Left ventricle myocardium superior (tissue), 1 donor: ENCODE measurements around the gene SEPTIN2. TPM values are rescaled to one million over a fixed set of nuclear protein-coding genes. Genes with fewer than 3 reads are reported as not detected.

Experiments used
- ATAC-seq: fragments of 200-7000 bp; cut with Tn5 transposase; one replicate; pipeline ENCODE4 v1.9.1; 2020; ENCODE audit warnings: mild to moderate bottlenecking, moderate library complexity
- DNase-seq: peaks from one replicate; pipeline ENCODE4 v3.0.0-alpha.2; 2020
- intact Hi-C: fragments of 100-400 bp; cut with micrococcal nuclease; formaldehyde crosslinking; loops from one replicate; pipeline ENCODE4 v1.11.0; 2022
- total RNA-seq: library from RNA; stranded (reverse); fragmentation: NEBNext Ultra II Directional; extraction: Animal tissue kit (Norgen Biotek cat#: 25700); gene quantifications from one replicate; pipeline ENCODE4 v1.2.1, GENCODE V29; 2021
- donor health status: DM: no; HTN: yes; CAD: no; lungs with severe emphysema.

Gene SEPTIN2
- total RNA-seq, 1 donor from 2014 or later, result 139 TPM

DNA sequence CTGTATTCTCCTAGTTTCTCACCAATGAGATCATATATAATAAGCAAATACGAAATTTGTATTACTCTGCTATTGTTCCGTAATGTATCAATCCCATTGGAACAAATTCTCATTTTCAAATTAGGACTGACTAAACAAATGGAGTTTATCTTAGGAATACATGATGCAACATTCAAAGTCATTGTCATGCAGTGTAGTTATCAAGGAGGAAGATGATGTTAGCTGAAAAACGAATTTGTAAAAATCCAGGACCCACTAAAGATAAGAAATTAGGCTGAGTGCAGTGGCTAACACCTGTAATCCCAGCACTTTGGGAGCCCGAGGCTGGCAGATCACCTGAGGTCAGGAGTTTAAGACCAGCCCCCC, 14.9 kb downstream of the SEPTIN2 start:
- DNase-seq, result no peak
- ATAC-seq, result no peak
- intact Hi-C loops, result no loop called here

GRCh38 chr2:241334813-241335212, 19.1 kb downstream of the SEPTIN2 start:
- intact Hi-C loops, result no loop called here
- ATAC-seq (no peak), DNase-seq (no peak)

- DNase-seq, result no peak
- intact Hi-C loops, result no loop called here
- ATAC-seq, result no peak
Observed at GRCh38 chr2:241339839-241340630, 24.3 kb downstream of the SEPTIN2 start.

DNA sequence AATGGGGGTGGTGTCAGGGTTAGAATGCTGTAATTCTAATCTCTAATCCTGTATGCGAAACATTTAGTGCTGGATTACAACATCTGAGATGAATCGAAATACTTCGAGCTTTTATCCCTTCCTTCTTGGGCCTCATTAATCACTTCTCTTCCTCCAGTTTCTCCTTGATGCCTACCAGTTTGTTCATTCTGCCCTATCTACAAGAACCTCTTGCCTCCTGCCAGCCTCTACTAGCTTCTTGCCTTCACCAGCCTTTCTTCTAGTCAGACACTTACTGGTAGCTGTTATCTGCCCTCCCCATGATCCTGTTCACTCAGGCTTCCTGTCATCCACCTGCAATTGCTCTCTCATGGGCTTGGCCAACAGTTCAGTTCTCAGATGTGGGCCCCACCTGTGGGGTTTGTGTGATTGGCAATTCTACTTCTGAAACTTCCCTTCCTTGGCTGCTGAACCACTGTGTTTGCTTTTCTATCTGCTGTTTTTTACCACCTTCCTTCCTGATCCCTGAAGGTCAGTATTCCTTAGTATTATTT, 25.0 kb downstream of the SEPTIN2 start:
- DNase-seq, result no peak
- intact Hi-C loops, result no loop called here
- no peak for ATAC-seq

- DNase-seq, result no peak
- intact Hi-C loops, result no loop called here
- ATAC-seq, result no peak
Observed at GRCh38 chr2:241344925-241345651, 29.4 kb downstream of the SEPTIN2 start.

DNA sequence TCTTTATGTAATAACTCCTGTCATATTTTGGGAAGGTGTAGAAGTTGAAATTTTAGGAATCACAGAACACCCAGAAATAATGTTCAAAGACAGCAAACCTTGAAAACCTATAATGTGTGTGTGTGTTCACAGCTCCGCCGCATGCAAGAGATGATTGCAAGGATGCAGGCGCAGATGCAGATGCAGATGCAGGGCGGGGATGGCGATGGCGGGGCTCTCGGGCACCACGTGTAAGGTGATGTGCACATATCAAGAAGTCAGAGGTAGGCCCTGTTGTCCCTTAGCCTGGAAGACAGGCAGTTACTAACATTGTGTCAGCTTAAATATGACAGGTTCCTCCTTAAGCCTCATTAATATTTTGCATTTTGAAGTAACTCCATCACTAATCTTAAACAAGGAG, 34.2 kb downstream of the SEPTIN2 start:
- ATAC-seq, result no peak
- DNase-seq, result no peak
- intact Hi-C loops, result loop anchor here (5.0 kb wide), 1 partner anchor 33 kb away; the partner anchor contains the start of genes HDLBP and SEPTIN2

DNA sequence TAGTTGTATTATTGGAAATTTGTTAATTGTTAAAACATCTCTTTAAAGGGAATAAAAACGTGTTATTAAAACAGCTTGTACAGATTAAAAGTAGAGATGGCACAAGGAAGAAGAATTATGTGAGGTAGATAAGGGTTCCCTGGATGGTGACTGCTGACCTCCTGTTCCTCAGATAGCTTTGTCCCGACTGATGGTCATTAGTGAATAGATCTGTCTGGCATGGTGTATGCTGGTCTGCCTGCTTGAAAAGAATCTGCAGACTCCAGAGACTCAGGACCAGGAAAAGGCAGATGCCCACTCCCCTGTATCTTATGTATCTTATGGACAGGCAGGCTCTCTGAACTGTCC, 34.8 kb downstream of the SEPTIN2 start:
- no peak for ATAC-seq
- intact Hi-C loops, result loop anchor here (5.0 kb wide), 1 partner anchor 33 kb away; the partner anchor contains the start of genes HDLBP and SEPTIN2
- no peak for DNase-seq

DNA sequence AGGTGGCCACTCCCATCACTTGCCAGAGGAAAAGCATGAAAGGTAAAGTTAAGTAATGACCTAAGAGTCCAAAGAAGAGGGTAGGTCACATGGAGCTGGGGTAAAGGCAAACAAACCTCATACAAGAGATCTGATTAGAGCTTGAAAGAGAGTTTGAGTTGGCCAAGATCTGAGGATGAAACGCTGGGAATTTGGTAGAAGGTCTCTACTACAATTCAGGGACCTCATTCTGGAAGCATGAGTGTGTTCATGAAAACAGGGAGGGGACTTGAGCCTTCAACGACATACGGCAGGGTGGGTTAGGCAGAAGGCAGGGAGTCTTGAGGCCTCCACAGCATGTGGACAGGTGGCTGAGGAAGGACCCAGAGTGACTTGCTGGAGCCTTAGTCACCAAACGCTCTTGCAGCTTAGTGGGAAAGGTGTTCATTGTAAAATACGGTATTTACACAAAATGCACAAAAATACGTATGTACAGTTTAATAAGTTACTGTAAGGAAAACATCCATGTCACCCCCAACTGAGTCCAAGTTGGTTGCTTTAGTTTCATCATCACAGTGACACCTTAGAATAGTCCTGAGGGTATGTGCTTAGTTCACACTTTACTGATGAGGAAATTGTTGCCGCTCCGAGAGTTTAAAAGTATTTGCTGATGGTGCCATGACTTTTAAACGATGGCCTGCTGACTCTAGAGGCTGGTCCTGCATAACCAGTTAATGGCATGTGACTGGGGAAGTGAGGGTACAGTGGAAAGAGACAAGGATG, 35.3 kb downstream of the SEPTIN2 start:
- ATAC-seq (no peak), DNase-seq (no peak)
- intact Hi-C loops, result loop anchor here (5.0 kb wide), 1 partner anchor 34 kb away; the partner anchor contains the start of genes HDLBP and SEPTIN2

DNA sequence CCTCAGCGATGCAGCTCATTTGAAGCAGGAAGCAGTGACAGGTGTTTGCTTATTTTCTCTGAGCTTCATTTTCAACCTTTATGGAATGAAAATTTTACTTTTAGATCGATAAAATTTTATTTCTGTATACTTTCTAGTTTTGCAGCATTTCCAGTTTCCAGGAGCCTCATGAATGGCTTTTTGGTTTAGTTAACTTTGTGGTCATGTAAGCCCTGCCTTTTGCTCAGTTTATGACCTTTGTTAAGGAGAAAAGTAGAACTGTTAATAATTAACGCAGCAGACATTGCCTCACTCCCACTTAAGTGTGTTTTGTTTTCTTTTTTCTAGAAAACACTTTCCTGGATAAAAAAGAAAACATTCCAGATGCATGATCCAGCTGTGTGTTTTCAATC, 35.9 kb downstream of the SEPTIN2 start:
- intact Hi-C loops, result loop anchor here (5.0 kb wide), 1 partner anchor 34 kb away; the partner anchor contains the start of genes HDLBP and SEPTIN2
- no peak for DNase-seq
- no peak for ATAC-seq

- ATAC-seq, result no peak
- intact Hi-C loops, result loop anchor here (5.0 kb wide), 1 partner anchor 35 kb away; the partner anchor contains the start of genes HDLBP and SEPTIN2
- no peak for DNase-seq
Observed at GRCh38 chr2:241352227-241352626, 36.5 kb downstream of the SEPTIN2 start.

DNA sequence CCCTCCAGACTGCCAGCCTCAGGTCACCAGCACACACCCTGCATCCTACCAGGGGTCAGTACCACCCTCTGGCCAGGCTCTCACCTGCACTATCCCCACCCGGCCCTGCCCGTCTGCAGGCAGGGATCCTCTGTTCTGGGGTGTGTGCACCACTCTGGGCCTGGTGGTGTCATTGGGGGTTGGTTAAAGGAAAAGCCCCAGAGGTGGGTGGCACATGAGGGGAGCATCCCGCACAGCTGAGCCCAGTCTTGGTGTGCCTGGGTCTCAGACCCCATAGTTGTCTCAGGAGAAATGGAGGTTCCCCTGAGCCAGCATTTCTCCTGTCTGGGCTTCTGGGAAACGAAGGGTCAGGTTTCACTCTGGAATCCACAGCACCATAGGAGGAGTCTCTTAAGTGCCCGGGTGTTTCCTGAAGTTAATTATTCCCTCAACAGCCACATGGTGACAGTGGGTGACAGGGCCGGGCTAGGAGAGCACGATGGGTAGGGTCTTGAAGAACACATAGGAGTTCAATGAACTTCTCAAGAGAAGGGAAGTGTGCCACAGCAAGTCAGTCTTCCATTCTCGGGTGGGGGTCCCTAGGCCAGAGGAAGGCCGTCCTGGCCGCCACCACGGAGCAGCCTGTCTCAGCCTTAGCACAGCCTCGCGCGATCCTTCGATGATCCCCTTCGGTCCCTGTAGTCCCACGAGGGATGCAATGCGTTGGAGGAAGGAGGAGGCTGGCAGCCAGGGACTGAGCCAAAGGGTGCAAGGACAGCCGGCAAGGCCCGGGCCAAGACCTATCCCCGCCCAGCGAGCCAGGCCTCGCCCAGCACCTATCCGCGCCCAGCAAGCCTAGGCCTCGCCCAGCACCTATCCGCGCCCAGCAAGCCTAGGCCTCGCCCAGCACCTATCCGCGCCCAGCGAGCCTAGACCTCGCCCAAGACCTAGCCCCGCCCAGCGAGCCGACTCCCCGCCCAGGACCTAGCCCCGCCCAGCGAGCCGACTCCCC, 39.2 kb downstream of the SEPTIN2 start:
- ATAC-seq (peak; percentile 65), DNase-seq (peak; percentile 94)
- intact Hi-C loops, result loop anchor here (5.0 kb wide), 1 partner anchor 38 kb away; the partner anchor contains the start of genes HDLBP and SEPTIN2

DNA sequence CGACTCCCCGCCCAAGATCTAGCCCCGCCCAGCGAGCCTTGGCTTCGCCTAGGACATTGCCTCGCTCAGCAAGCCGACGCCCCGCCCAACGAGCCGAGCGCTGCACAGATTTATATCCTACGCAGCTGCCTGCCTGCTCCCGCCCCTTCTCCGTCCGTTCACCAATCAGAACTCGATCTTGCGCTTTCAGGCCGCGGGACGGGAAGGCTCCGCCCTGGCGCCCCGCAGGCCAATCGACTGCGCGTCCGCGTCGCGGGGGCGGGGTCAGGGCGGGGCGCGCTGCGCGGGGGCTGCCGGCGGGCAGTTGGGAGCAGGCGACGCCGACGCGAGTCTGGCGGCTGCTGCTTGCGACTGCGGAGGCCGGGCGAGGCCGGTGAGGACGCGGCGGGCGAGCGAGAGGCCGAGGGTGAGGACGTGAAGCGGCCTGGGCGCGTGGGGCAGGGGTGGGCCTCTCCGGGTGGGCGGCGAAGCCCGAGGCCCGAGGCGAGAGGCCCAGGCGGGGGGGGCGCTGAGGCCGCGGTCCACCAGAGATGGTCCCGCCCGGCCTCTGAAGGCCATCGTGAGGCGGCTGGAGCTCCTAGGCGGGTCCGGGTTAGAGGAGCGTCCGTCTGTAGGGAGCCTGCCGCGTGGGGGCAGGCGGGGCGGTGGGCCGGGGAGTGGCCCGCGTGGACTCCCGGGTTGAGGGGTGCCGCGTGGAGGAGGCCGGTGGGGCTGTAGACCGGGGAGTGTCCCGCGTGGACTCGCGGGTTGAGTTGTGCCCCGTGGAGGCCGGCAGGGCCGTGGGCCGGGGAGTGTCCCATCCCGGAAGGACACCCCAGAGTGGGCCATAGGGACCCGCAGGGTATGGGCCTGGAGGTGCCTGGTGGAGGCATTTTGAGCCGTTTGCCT, 40.5 kb downstream of the SEPTIN2 start, which contains the start of gene FARP2:
Gene FARP2, plus strand, starts transcription at position 303 of the 888 bp plus-strand sequence. CDS start 16,823 bp downstream, outside the sequence.
- peak; percentile 100 for DNase-seq
- intact Hi-C loops, result no loop called here
- ATAC-seq, result peak; percentile 92

DNA sequence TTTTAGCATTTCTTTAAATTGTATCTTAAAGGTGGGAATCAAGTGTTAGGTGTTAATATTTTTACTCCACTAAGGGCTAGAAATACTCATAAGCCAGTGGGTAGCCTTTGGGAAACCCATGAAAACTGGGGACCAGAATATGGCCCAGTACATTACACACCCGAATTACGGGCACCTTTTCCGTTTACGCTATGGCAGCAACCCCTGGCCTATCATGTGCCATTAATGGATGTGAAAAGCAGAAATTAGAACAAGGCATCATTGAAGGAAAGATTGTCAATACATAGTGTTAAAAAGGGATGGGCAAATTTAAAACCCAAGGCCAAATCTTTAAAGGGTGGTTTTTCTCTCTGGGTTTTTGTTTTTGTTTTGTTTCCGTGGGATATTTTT, 41.1 kb downstream of the SEPTIN2 start:
- DNase-seq, result no peak
- intact Hi-C loops, result no loop called here
- no peak for ATAC-seq

DNA sequence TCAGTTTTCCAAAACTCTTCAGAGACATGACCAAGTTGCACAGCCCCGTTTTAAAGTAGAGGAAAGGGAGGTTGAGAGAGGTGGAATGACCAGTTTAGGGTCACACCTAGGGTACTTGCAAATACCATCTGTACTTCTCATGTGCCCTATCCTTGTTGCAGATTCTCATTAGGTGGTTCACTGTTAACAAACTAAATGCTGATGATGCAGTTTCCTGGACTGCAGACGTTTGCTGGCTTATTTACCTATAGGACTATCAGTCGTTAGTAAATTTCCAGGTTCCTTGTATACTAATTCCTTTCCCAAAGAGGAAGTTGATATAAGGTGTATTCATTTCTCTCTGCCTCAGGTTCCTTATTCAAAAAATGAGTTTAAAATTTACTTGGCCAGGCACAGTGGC, 41.8 kb downstream of the SEPTIN2 start:
- ATAC-seq, result no peak
- intact Hi-C loops, result no loop called here
- DNase-seq, result no peak

GRCh38 chr2:241358470-241358869, 42.7 kb downstream of the SEPTIN2 start:
- ATAC-seq, result no peak
- intact Hi-C loops, result no loop called here

DNA sequence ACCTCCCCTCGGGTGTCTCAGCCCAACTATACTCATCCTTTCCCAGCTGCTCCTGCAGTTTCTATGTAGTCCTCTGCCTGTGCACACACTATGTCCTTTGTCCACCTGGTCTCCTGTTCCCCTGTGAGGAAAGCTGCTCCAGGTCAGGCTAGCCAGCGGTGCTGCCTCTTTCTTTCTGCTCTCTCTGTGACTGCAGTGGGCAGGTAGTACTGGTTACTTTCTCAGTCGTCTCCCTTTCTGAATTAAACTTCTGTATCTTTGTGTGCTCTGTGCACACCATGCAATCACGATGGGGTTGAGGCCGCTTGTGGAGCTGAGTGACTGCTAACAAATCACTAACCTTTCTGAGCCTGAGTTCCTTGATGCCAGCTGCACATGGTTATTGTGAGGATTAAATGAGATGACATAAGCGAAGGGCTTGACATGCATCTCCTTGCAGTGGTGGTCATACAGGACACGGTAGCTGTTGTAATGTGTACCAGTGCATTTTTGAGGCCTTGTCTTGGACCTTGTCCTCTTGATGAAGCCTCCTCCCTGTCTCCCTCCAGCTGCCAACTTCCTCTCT, 43.8 kb downstream of the SEPTIN2 start:
- no peak for ATAC-seq
- intact Hi-C loops, result no loop called here
- no peak for DNase-seq

More at GRCh38 chr2:241358470-241358869, 42.7 kb downstream of the SEPTIN2 start:
- DNase-seq, result no peak

DNA sequence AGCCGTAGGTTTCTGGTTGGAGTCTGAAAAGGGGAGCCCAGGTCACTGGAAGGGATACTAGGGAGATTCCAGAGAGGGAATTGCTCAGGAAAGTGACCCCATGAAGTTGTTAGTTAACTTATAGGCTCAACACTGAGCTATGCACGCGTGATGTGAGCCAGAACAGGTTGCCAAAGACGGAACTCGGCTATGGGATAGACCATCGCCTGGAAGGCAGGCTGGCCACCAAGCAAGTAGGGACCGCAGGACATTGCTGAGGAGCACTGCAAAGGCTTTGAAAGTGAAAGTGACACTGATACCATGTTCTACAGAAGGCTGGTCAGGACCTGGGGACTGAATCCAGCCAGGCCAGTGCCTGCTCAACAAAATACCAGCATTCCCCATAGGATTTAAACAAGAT, 47.7 kb downstream of the SEPTIN2 start:
- no peak for DNase-seq
- peak; percentile 47 for ATAC-seq
- intact Hi-C loops, result no loop called here
